GM23338 (cell line): ENCODE data around the gene CMTM2.

ENCODE experiments used
- EZH2 ChIP-seq: fragments of 200-600 bp; sonication (generic); IDR thresholded peaks from one replicate; pipeline ENCODE4 v1.8.0; 2017; ENCODE audit warnings: antibody characterized with exemption, mild to moderate bottlenecking, low read depth; ENCODE audit not compliant: unreplicated experiment
- POLR2AphosphoS5 ChIP-seq: IDR thresholded peaks from 2 replicates; pipeline ENCODE4 v1.6.1; 2016; ENCODE audit warnings: antibody characterized with exemption, low read depth
- TF ChIP-seq, protein P1 (sequence below), 2 experiments: fragments of 200-600 bp in 1 of 2; sonication (generic) in 1 of 2; conservative IDR thresholded peaks; 2 replicates each; pipeline versions ENCODE4 v1.5.1 to v1.6.1; 2016 to 2017; ENCODE audit warnings: antibody characterized with exemption in 2 of 2, low read depth in 2 of 2, mild to moderate bottlenecking in 2 of 2, moderate library complexity in 1 of 2

DNA sequence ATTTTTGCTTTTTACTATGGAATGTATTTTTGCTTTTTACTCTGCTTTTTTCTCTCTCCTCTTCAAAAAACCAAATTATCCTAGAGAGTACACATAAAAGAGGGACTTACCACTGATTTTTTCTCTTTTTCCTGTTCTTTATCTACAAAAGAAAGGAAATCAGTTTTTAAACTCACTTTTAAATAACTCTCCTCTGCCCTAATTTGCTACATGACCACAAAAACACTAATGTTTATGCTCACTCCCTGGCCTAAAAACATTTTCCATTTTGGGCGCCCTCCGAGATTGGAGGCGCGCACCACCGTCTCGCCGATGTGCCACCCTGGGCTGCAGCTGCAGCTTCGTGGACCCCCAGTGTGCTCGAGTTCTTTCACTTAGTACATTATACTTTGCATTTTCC is 30.4 kb upstream of the CMTM2 start:
- TF ChIP-seq, protein P1, sequence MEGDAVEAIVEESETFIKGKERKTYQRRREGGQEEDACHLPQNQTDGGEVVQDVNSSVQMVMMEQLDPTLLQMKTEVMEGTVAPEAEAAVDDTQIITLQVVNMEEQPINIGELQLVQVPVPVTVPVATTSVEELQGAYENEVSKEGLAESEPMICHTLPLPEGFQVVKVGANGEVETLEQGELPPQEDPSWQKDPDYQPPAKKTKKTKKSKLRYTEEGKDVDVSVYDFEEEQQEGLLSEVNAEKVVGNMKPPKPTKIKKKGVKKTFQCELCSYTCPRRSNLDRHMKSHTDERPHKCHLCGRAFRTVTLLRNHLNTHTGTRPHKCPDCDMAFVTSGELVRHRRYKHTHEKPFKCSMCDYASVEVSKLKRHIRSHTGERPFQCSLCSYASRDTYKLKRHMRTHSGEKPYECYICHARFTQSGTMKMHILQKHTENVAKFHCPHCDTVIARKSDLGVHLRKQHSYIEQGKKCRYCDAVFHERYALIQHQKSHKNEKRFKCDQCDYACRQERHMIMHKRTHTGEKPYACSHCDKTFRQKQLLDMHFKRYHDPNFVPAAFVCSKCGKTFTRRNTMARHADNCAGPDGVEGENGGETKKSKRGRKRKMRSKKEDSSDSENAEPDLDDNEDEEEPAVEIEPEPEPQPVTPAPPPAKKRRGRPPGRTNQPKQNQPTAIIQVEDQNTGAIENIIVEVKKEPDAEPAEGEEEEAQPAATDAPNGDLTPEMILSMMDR (conservative IDR thresholded peaks at IDR 0.05; ENCODE audit: low read depth in 2 of 2): no peak
- TF ChIP-seq EZH2: no peak
- TF ChIP-seq POLR2AphosphoS5: no peak
